OCI-LY7 (cell line): ENCODE measurements around the gene ULK4. TPM values are rescaled to one million over a fixed set of nuclear protein-coding genes. Genes with fewer than 3 reads are reported as not detected.

Experiments
- BruUV-seq: library from RNA; stranded (reverse); fragments of 400-500 nt; replicated peaks from 2 replicates; lab custom pipeline; 2021; lab: Mats Ljungman, UMichigan
- CTCF ChIA-PET: fragments of 300-600 bp; sonication (Branson Sonifier 250); formaldehyde crosslinking; loops from one replicate; lab custom pipeline; 2022; ENCODE audit warnings: antibody characterized with exemption; ENCODE audit not compliant: unreplicated experiment; lab: Charles Lee
- POLR2A ChIA-PET: fragments of 300-600 bp; sonication (Branson Sonifier 250); formaldehyde crosslinking; loops from one replicate; lab custom pipeline; 2022; ENCODE audit warnings: antibody characterized with exemption; lab: Charles Lee
- DNase-seq: peaks from one replicate; pipeline ENCODE4 v3.0.0-alpha.2; 2015; ENCODE audit warnings: low spot score
- H2AFZ ChIP-seq: fragments of 200-600 bp; sonication (generic), shearing (Covaris generic); 2 replicates; pipeline ENCODE4 v1.6.1; 2014; ENCODE audit warnings: mild to moderate bottlenecking, antibody characterized with exemption, low read length, moderate library complexity
- H3K27ac ChIP-seq: fragments of 200-600 bp; sonication (generic); 2 replicates; pipeline ENCODE4 v1.5.1; 2014; ENCODE audit warnings: mixed run types, low read depth, mild to moderate bottlenecking, moderate library complexity, low read length, inconsistent platforms; ENCODE audit not compliant: poor library complexity, severe bottlenecking
- H3K36me3 ChIP-seq: fragments of 200-600 bp; sonication (generic); 2 replicates; pipeline ENCODE4 v1.6.1; 2014; ENCODE audit warnings: mild to moderate bottlenecking, antibody characterized with exemption, low read length, moderate library complexity, mixed read lengths; ENCODE audit not compliant: insufficient read depth
- H3K4me1 ChIP-seq: fragments of 200-600 bp; sonication (generic); 2 replicates; pipeline ENCODE4 v1.5.1; 2014; ENCODE audit warnings: mild to moderate bottlenecking, low read length; ENCODE audit not compliant: insufficient read depth, poor library complexity, severe bottlenecking
- H3K4me2 ChIP-seq: fragments of 200-600 bp; sonication (generic); 2 replicates; pipeline ENCODE4 v1.6.1; 2014; ENCODE audit warnings: mild to moderate bottlenecking, low read length
- H3K4me3 ChIP-seq: fragments of 200-600 bp; sonication (generic); 2 replicates; pipeline ENCODE4 v1.5.1; 2014; ENCODE audit warnings: mild to moderate bottlenecking, low read depth, low read length; ENCODE audit not compliant: poor library complexity, severe bottlenecking
- H3K79me2 ChIP-seq: fragments of 200-600 bp; sonication (generic); 2 replicates; pipeline ENCODE4 v1.6.1; 2016; ENCODE audit warnings: low read depth, mild to moderate bottlenecking, low read length, moderate library complexity, mixed read lengths; ENCODE audit not compliant: insufficient read depth
- H3K9me2 ChIP-seq: fragments of 200-600 bp; sonication (generic); 2 replicates; pipeline ENCODE4 v1.6.1; 2016; ENCODE audit warnings: mild to moderate bottlenecking, low read length, mixed read lengths; ENCODE audit not compliant: insufficient read depth
- H3K9me3 ChIP-seq: fragments of 200-600 bp; sonication (generic); 2 replicates; pipeline ENCODE4 v1.6.1; 2014; ENCODE audit warnings: mild to moderate bottlenecking, mixed run types, low read length, mixed read lengths
- H4K20me1 ChIP-seq: fragments of 200-600 bp; sonication (generic); 2 replicates; pipeline ENCODE4 v1.6.1; 2014; ENCODE audit warnings: mild to moderate bottlenecking, antibody characterized with exemption, low read length, moderate library complexity, mixed read lengths; ENCODE audit not compliant: insufficient read depth
- CTCF ChIP-seq: fragments of 200-600 bp; sonication (generic); conservative IDR thresholded peaks from 2 replicates; pipeline ENCODE4 v1.5.1; 2014; ENCODE audit warnings: mild to moderate bottlenecking, antibody characterized with exemption, low read length, moderate library complexity, mixed read lengths
- EZH2phosphoT487 ChIP-seq: fragments of 200-600 bp; sonication (generic); IDR thresholded peaks from 2 replicates; pipeline ENCODE4 v1.6.1; 2018; ENCODE audit warnings: low read depth, borderline replicate concordance, mild to moderate bottlenecking, mixed run types, antibody characterized with exemption, low read length, moderate library complexity, mixed read lengths
- intact Hi-C: fragments of 100-400 bp; cut with micrococcal nuclease; formaldehyde crosslinking; loops from one replicate; pipeline ENCODE4 v1.10.0; 2022; ENCODE audit not compliant: unreplicated experiment
- total RNA-seq, 2 experiments: library from RNA; depleted of rRNA in 1 of 2; stranded (reverse); fragments of >200 nt in 1 of 2; shearing (Covaris generic) in 1 of 2; gene quantifications; 2 replicates each; pipeline ENCODE4 v1.2.3, GENCODE V29; 2014 to 2022

The ULK4 gene
- total RNA-seq, 2 experiments from 2014 or later = 18.9 to 21.0 TPM

- no TSS peak for BruUV-seq
- TF ChIP-seq CTCF (no peak), EZH2phosphoT487 (no peak)
- Histone ChIP-seq H3K4me1 (no peaks in the 10 kb centered on the region), H3K9me2 (no peaks in the 10 kb centered on the region), H3K27ac (no peak overlapping the region), H3K4me2 (no peak overlapping the region), H3K4me3 (no peak overlapping the region), H2AFZ (no peak overlapping the region), H3K9me3 (no peaks in the 10 kb centered on the region), H3K36me3 (peaks cover 25% of the 10 kb centered on the region), H4K20me1 (no peaks in the 10 kb centered on the region), H3K79me2 (no peaks in the 10 kb centered on the region)
- POLR2A ChIA-PET = interaction anchor here (0.6 to 0.9 kb wide), 4 partner anchors 8 to 43 kb away, joined by 3 to 5 read pairs (median 4); no protein-coding TSS in a partner anchor
- intact Hi-C loops = no loop called here
- CTCF ChIA-PET = no interaction called here
- no peak for DNase-seq
These were observed 54.4 kb downstream of the ULK4 start for GRCh38 chr3:41907330-41908073.

GRCh38 chr3:41900265-41900664 is 61.6 kb downstream of the ULK4 start:
- BruUV-seq = no TSS peak
- no peaks in the 10 kb centered on the region for H3K79me2 ChIP-seq
- H4K20me1 ChIP-seq = no peaks in the 10 kb centered on the region
- H2AFZ ChIP-seq = no peak overlapping the region
- no peak overlapping the region for H3K27ac ChIP-seq
- intact Hi-C loops = no loop called here
- no peak overlapping the region for H3K4me2 ChIP-seq
- ChIA-PET CTCF (no interaction called here), POLR2A (interaction anchor here (0.6 to 0.8 kb wide), 2 partner anchors 15 to 494 kb away, joined by 3 read pairs; no protein-coding TSS in a partner anchor)
- peaks cover 4% of the 10 kb centered on the region; the same call in 1 of the 2 replicates for H3K36me3 ChIP-seq
- TF ChIP-seq EZH2phosphoT487 = no peak
- TF ChIP-seq CTCF = no peak
- no peaks in the 10 kb centered on the region for H3K9me3 ChIP-seq
- H3K9me2 ChIP-seq = no peaks in the 10 kb centered on the region
- H3K4me1 ChIP-seq = no peaks in the 10 kb centered on the region
- no peak for DNase-seq
- no peak overlapping the region for H3K4me3 ChIP-seq

GRCh38 chr3:41898631-41899030 is 63.3 kb downstream of the ULK4 start:
- Histone ChIP-seq H4K20me1 (no peaks in the 10 kb centered on the region), H3K4me1 (no peaks in the 10 kb centered on the region), H3K79me2 (no peaks in the 10 kb centered on the region), H3K9me3 (no peaks in the 10 kb centered on the region), H3K27ac (no peak overlapping the region), H3K36me3 (peaks cover 4% of the 10 kb centered on the region; the same call in 1 of the 2 replicates), H3K4me3 (no peak overlapping the region), H2AFZ (no peak overlapping the region), H3K4me2 (no peak overlapping the region), H3K9me2 (no peaks in the 10 kb centered on the region)
- DNase-seq = no peak
- ChIA-PET CTCF (no interaction called here), POLR2A (interaction anchor here (0.7 to 2.0 kb wide), 4 partner anchors 9 to 36 kb away, joined by 3 to 7 read pairs (median 4); no protein-coding TSS in a partner anchor)
- intact Hi-C loops = no loop called here
- no TSS peak for BruUV-seq
- no peak for TF ChIP-seq CTCF
- no peak for TF ChIP-seq EZH2phosphoT487
